Mucosa of descending colon (tissue), 3 donors: ENCODE data around the gene PRRC2B. TPM values are rescaled to one million over a fixed set of nuclear protein-coding genes. Genes with fewer than 3 reads are reported as not detected.

Experiments used
- ATAC-seq: fragments of 200-7000 bp; cut with Tn5 transposase; one replicate; pipeline ENCODE4 v1.9.1; 2020; ENCODE audit warnings: mild to moderate bottlenecking, moderate library complexity
- DNase-seq, 3 donors: peaks; one replicate each; pipeline ENCODE4 v3.0.0-alpha.2; 2020
- H3K36me3 ChIP-seq: fragments of 200-600 bp; one replicate; pipeline ENCODE4 v1.8.0; 2021; ENCODE audit warnings: low read depth, mild to moderate bottlenecking
- H3K4me1 ChIP-seq: fragments of 200-600 bp; one replicate; pipeline ENCODE4 v1.8.0; 2021; ENCODE audit warnings: low read depth, mild to moderate bottlenecking
- H3K4me3 ChIP-seq: fragments of 200-600 bp; one replicate; pipeline ENCODE4 v1.8.0; 2021; ENCODE audit warnings: mild to moderate bottlenecking
- H3K9me3 ChIP-seq: fragments of 200-600 bp; one replicate; pipeline ENCODE4 v1.8.0; 2021; ENCODE audit warnings: mild to moderate bottlenecking
- intact Hi-C, 2 donors: fragments of 100-400 bp; cut with DNase I in 1 of 2; cut with micrococcal nuclease in 1 of 2; formaldehyde crosslinking; loops; one replicate each; pipeline versions ENCODE4 v1.11.0 to v1.11.1; 2022; cut with DNase I, micrococcal nuclease
- total RNA-seq, 3 donors: library from RNA; stranded (reverse); fragmentation: NEBNext Ultra II Directional in 2 of 3; extraction: Animal tissue kit (Norgen Biotek cat#: 25700) in 2 of 3; gene quantifications; one replicate each; pipeline versions ENCODE4 v1.2.1 to v1.2.4, GENCODE V29; 2021 to 2023
- TF ChIP-seq, protein P1 (sequence below): fragments of 200-600 bp; IDR thresholded peaks from one replicate; pipeline ENCODE4 v1.8.0; 2022; ENCODE audit warnings: antibody characterized with exemption, mild to moderate bottlenecking
- donor health status: DM: no; HTN: no; CAD: no; lungs with moderate emphysema.
- donor health status: DM: no; HTN: no; CAD: no.
- donor health status: DM: no; HTN: yes; CAD: no.

Gene PRRC2B
- total RNA-seq, 3 donors from 2014 or later: 105 to 175 (median 113) TPM

GRCh38 chr9:131518553-131518952 lies 124.7 kb downstream of the PRRC2B start:
- TF ChIP-seq, protein P1, sequence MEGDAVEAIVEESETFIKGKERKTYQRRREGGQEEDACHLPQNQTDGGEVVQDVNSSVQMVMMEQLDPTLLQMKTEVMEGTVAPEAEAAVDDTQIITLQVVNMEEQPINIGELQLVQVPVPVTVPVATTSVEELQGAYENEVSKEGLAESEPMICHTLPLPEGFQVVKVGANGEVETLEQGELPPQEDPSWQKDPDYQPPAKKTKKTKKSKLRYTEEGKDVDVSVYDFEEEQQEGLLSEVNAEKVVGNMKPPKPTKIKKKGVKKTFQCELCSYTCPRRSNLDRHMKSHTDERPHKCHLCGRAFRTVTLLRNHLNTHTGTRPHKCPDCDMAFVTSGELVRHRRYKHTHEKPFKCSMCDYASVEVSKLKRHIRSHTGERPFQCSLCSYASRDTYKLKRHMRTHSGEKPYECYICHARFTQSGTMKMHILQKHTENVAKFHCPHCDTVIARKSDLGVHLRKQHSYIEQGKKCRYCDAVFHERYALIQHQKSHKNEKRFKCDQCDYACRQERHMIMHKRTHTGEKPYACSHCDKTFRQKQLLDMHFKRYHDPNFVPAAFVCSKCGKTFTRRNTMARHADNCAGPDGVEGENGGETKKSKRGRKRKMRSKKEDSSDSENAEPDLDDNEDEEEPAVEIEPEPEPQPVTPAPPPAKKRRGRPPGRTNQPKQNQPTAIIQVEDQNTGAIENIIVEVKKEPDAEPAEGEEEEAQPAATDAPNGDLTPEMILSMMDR: no peak
- no peaks in the 10 kb centered on the region for H3K9me3 ChIP-seq
- peaks cover 10% of the 10 kb centered on the region for H3K36me3 ChIP-seq
- ATAC-seq (no peak), DNase-seq (no peak)
- intact Hi-C loops: no loop called here
- H3K4me3 ChIP-seq: no peak overlapping the region
- no peaks in the 10 kb centered on the region for H3K4me1 ChIP-seq

GRCh38 chr9:131520503-131520902 lies 126.6 kb downstream of the PRRC2B start:
- TF ChIP-seq, protein P1: no peak

GRCh38 chr9:131521203-131521602 lies 127.3 kb downstream of the PRRC2B start:
- TF ChIP-seq, protein P1: no peak
- Histone ChIP-seq H3K36me3 (peaks cover 10% of the 10 kb centered on the region), H3K9me3 (no peaks in the 10 kb centered on the region), H3K4me3 (no peak overlapping the region), H3K4me1 (no peaks in the 10 kb centered on the region)
- intact Hi-C loops: no loop called here
- no peak for DNase-seq
- no peak for ATAC-seq

More at GRCh38 chr9:131520503-131520902, 126.6 kb downstream of the PRRC2B start:
- ATAC-seq: no peak
- no peak for DNase-seq
- Histone ChIP-seq H3K4me3 (no peak overlapping the region), H3K36me3 (peaks cover 10% of the 10 kb centered on the region), H3K9me3 (no peaks in the 10 kb centered on the region), H3K4me1 (no peaks in the 10 kb centered on the region)
- intact Hi-C loops: no loop called here

DNA sequence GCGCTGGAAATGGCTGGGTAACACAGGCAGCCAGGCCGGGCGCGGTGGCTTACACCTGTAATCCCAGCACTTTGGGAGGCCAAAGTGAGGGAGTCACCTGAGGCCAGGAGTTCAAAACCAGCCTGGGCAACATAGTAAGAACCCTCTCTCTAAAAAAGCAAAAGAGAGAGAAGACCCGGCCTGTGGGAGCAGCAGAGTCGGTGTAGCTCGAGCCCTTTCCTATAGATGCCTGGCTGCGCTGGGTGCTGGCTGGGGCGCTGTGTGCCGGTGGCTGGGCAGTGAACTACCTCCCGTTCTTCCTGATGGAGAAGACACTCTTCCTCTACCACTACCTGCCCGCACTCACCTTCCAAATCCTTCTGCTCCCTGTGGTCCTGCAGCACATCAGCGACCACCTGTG lies 127.9 kb downstream of the PRRC2B start:
- ATAC-seq (no peak), DNase-seq (no peak)
- Histone ChIP-seq H3K4me3 (no peak overlapping the region), H3K4me1 (no peaks in the 10 kb centered on the region), H3K9me3 (no peaks in the 10 kb centered on the region), H3K36me3 (peaks cover 10% of the 10 kb centered on the region)
- TF ChIP-seq, protein P1: no peak
- intact Hi-C loops: no loop called here

GRCh38 chr9:131522257-131523085 lies 128.6 kb downstream of the PRRC2B start:
- DNase-seq (no peak), ATAC-seq (no peak)
- Histone ChIP-seq H3K9me3 (no peaks in the 10 kb centered on the region), H3K4me3 (no peak overlapping the region), H3K4me1 (no peaks in the 10 kb centered on the region), H3K36me3 (peaks cover 10% of the 10 kb centered on the region)
- TF ChIP-seq, protein P1: no peak
- intact Hi-C loops: no loop called here
